Breast epithelium (tissue), 4 donors: ENCODE results near the gene PSMB11. TPM values are rescaled to one million over a fixed set of nuclear protein-coding genes. Genes with fewer than 3 reads are reported as not detected.

ENCODE experiments used
- DNase-seq, 2 donors: peaks; one replicate each; pipeline ENCODE4 v3.0.0-alpha.2; 2019; ENCODE audit warnings: low spot score in 2 of 2
- H3K27ac ChIP-seq, 2 donors: fragments of 200-600 bp; sonication (generic) in 1 of 2; one replicate each; pipeline ENCODE4 v1.5.1; 2016 to 2019; ENCODE audit warnings: mild to moderate bottlenecking in 1 of 2
- H3K27me3 ChIP-seq, 2 donors: fragments of 200-600 bp; sonication (generic) in 1 of 2; one replicate each; pipeline versions ENCODE4 v1.5.1 to v1.6.0; 2017 to 2019; ENCODE audit warnings: control low read depth in 1 of 2, mild to moderate bottlenecking in 1 of 2
- H3K36me3 ChIP-seq: fragments of 200-600 bp; one replicate; pipeline ENCODE4 v1.5.1; 2019
- H3K4me1 ChIP-seq, 2 donors: fragments of 200-600 bp; sonication (generic); one replicate each; pipeline ENCODE4 v1.5.1; 2016 to 2019; ENCODE audit warnings: control low read depth in 1 of 2
- H3K4me3 ChIP-seq, 3 donors: fragments of 200-600 bp; sonication (generic); 1 replicate in 2 of 3; 2 replicates in 1 of 3; pipeline ENCODE4 v1.5.1; 2016 to 2019; ENCODE audit warnings: mild to moderate bottlenecking in 3 of 3, moderate library complexity in 2 of 3
- H3K9me3 ChIP-seq, 2 donors: fragments of 200-600 bp; sonication (generic) in 1 of 2; one replicate each; pipeline ENCODE4 v1.5.1; 2016 to 2019; ENCODE audit warnings: control low read depth in 1 of 2
- CTCF ChIP-seq, 3 donors: fragments of 450-650 bp; IDR thresholded peaks; one replicate each; pipeline ENCODE4 v1.5.1; 2016 to 2017; ENCODE audit warnings: antibody characterized with exemption in 3 of 3, mild to moderate bottlenecking in 3 of 3, moderate library complexity in 3 of 3
- POLR2A ChIP-seq: fragments of 450-650 bp; IDR thresholded peaks from one replicate; pipeline ENCODE4 v1.6.1; 2016; ENCODE audit warnings: antibody characterized with exemption, mild to moderate bottlenecking, moderate library complexity
- POLR2AphosphoS5 ChIP-seq, 3 donors: sonication (generic); formaldehyde crosslinking; IDR thresholded peaks; one replicate each; pipeline ENCODE4 v1.6.1; 2017; ENCODE audit warnings: antibody characterized with exemption in 3 of 3
- intact Hi-C: fragments of 100-400 bp; cut with DNase I; formaldehyde crosslinking; loops from one replicate; pipeline ENCODE4 v1.15.1; 2023; ENCODE audit warnings: low total_unique reads
- total RNA-seq, 3 donors: library from RNA; depleted of rRNA; stranded (reverse); fragments of >200 nt; gene quantifications; one replicate each; pipeline ENCODE4 v1.1.0, GENCODE V29; 2016

The PSMB11 gene
- total RNA-seq, 3 donors from 2014 or later: not detected

- no peak for DNase-seq
- H3K4me1 ChIP-seq: no peaks in the 10 kb centered on the region
- no peak overlapping the region for H3K27ac ChIP-seq
- H3K36me3 ChIP-seq: no peaks in the 10 kb centered on the region
- no peaks in the 10 kb centered on the region for H3K9me3 ChIP-seq
- intact Hi-C loops: no loop called here
- H3K27me3 ChIP-seq: no peaks in the 10 kb centered on the region
- H3K4me3 ChIP-seq: no peak overlapping the region
- TF ChIP-seq POLR2A (no peak), CTCF (IDR thresholded peaks at IDR 0.05) (no peak), POLR2AphosphoS5 (IDR thresholded peaks at IDR 0.05) (no peak)
These were observed 26.4 kb upstream of the PSMB11 start for GRCh38 chr14:23015618-23016017.

GRCh38 chr14:23017091-23017490, 24.9 kb upstream of the PSMB11 start:
- H3K4me1 ChIP-seq: no peaks in the 10 kb centered on the region
- no peaks in the 10 kb centered on the region for H3K9me3 ChIP-seq
- intact Hi-C loops: no loop called here
- H3K36me3 ChIP-seq: no peaks in the 10 kb centered on the region
- no peak overlapping the region for H3K4me3 ChIP-seq
- DNase-seq: no peak
- no peak overlapping the region for H3K27ac ChIP-seq
- no peaks in the 10 kb centered on the region for H3K27me3 ChIP-seq
- TF ChIP-seq POLR2A (no peak), CTCF (IDR thresholded peaks at IDR 0.05) (no peak), POLR2AphosphoS5 (IDR thresholded peaks at IDR 0.05) (no peak)

- Histone ChIP-seq H3K4me3 (no peak overlapping the region), H3K36me3 (no peaks in the 10 kb centered on the region), H3K4me1 (no peaks in the 10 kb centered on the region), H3K27ac (no peak overlapping the region), H3K27me3 (no peaks in the 10 kb centered on the region), H3K9me3 (no peaks in the 10 kb centered on the region)
- intact Hi-C loops: no loop called here
- TF ChIP-seq POLR2AphosphoS5 (IDR thresholded peaks at IDR 0.05) (no peak), CTCF (IDR thresholded peaks at IDR 0.05) (no peak), POLR2A (no peak)
- DNase-seq: no peak
These were observed 23.9 kb upstream of the PSMB11 start for GRCh38 chr14:23018107-23018506.

- no peaks in the 10 kb centered on the region for H3K4me1 ChIP-seq
- no peak overlapping the region for H3K4me3 ChIP-seq
- H3K27ac ChIP-seq: no peak overlapping the region
- DNase-seq: no peak
- TF ChIP-seq POLR2A: no peak
- TF ChIP-seq POLR2AphosphoS5 (IDR thresholded peaks at IDR 0.05): no peak
- no peak for TF ChIP-seq CTCF (IDR thresholded peaks at IDR 0.05)
- intact Hi-C loops: no loop called here
- no peaks in the 10 kb centered on the region for H3K36me3 ChIP-seq
- no peaks in the 10 kb centered on the region for H3K9me3 ChIP-seq
- no peaks in the 10 kb centered on the region for H3K27me3 ChIP-seq
These were observed 21.6 kb upstream of the PSMB11 start for GRCh38 chr14:23020143-23021128.

GRCh38 chr14:23021434-23021833, 20.6 kb upstream of the PSMB11 start:
- TF ChIP-seq POLR2A (no peak), POLR2AphosphoS5 (IDR thresholded peaks at IDR 0.05) (no peak), CTCF (IDR thresholded peaks at IDR 0.05) (no peak)

More at GRCh38 chr14:23021434-23021833, 20.6 kb upstream of the PSMB11 start:
- Histone ChIP-seq H3K4me1 (no peaks in the 10 kb centered on the region), H3K9me3 (no peaks in the 10 kb centered on the region), H3K27me3 (no peaks in the 10 kb centered on the region), H3K4me3 (no peak overlapping the region), H3K36me3 (no peaks in the 10 kb centered on the region), H3K27ac (no peak overlapping the region)
- no peak for DNase-seq
- intact Hi-C loops: no loop called here
